Measurements from ENCODE around the gene COMMD7.
"Not testable (repeated sequence)": the region's sequence is repeated elsewhere in the genome, so short reads cannot be mapped to it uniquely, and the experiment has no call there.

DNA sequence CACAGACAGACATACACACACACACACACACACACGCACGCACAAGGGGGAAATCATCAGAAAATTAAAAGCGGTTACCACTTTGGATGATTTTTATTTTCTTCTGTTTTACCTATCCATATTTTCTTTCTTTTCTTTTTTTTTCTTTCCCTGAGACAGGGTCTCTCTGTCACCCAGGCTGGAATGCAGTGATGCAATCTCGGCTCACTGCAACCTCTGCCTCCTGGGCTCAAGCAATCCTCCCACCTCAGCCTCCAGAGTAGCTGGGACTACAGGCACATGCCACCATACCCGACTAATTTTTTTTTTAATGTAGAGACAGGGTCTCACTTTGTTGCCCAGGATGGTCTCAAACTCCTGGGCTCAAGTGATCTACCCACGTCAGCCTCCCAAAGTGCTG lies 14.8 kb downstream of the COMMD7 start:
- TF ChIP-seq EP300 (conservative IDR thresholded peaks at IDR 0.05; ENCODE audit: poor library complexity, severe bottlenecking); EZH2 (IDR thresholded peaks at IDR 0.05; ENCODE audit: borderline replicate concordance, insufficient read depth, low read length, poor library complexity, severe bottlenecking); TAF1 (IDR thresholded peaks at IDR 0.05; ENCODE audit: low read depth); RAD21 (conservative IDR thresholded peaks at IDR 0.05): not testable (repeated sequence)
- TF ChIP-seq, protein P1, sequence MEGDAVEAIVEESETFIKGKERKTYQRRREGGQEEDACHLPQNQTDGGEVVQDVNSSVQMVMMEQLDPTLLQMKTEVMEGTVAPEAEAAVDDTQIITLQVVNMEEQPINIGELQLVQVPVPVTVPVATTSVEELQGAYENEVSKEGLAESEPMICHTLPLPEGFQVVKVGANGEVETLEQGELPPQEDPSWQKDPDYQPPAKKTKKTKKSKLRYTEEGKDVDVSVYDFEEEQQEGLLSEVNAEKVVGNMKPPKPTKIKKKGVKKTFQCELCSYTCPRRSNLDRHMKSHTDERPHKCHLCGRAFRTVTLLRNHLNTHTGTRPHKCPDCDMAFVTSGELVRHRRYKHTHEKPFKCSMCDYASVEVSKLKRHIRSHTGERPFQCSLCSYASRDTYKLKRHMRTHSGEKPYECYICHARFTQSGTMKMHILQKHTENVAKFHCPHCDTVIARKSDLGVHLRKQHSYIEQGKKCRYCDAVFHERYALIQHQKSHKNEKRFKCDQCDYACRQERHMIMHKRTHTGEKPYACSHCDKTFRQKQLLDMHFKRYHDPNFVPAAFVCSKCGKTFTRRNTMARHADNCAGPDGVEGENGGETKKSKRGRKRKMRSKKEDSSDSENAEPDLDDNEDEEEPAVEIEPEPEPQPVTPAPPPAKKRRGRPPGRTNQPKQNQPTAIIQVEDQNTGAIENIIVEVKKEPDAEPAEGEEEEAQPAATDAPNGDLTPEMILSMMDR (IDR thresholded peaks at IDR 0.05; ENCODE audit: poor library complexity, severe bottlenecking), result not testable (repeated sequence)
- TF ChIP-seq, protein P2, sequence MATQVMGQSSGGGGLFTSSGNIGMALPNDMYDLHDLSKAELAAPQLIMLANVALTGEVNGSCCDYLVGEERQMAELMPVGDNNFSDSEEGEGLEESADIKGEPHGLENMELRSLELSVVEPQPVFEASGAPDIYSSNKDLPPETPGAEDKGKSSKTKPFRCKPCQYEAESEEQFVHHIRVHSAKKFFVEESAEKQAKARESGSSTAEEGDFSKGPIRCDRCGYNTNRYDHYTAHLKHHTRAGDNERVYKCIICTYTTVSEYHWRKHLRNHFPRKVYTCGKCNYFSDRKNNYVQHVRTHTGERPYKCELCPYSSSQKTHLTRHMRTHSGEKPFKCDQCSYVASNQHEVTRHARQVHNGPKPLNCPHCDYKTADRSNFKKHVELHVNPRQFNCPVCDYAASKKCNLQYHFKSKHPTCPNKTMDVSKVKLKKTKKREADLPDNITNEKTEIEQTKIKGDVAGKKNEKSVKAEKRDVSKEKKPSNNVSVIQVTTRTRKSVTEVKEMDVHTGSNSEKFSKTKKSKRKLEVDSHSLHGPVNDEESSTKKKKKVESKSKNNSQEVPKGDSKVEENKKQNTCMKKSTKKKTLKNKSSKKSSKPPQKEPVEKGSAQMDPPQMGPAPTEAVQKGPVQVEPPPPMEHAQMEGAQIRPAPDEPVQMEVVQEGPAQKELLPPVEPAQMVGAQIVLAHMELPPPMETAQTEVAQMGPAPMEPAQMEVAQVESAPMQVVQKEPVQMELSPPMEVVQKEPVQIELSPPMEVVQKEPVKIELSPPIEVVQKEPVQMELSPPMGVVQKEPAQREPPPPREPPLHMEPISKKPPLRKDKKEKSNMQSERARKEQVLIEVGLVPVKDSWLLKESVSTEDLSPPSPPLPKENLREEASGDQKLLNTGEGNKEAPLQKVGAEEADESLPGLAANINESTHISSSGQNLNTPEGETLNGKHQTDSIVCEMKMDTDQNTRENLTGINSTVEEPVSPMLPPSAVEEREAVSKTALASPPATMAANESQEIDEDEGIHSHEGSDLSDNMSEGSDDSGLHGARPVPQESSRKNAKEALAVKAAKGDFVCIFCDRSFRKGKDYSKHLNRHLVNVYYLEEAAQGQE (IDR thresholded peaks at IDR 0.05; ENCODE audit: borderline replicate concordance), result not testable (repeated sequence)

All from neural cell (in vitro differentiated cells).